Measurements from ENCODE around the gene SLC49A3.

The SLC49A3 gene

GRCh38 chr4:726235-726787 lies 37.4 kb upstream of the SLC49A3 start:
- peaks cover 44% of the 10 kb centered on the region for H3K79me2 ChIP-seq (ENCODE audit: insufficient read depth, low read length)
- H2AFZ ChIP-seq (ENCODE audit: low read depth, low read length, severe bottlenecking): no peak overlapping the region
- no peaks in the 10 kb centered on the region for H3K9me2 ChIP-seq (replicated peaks; ENCODE audit: insufficient read depth, low read length)
- H3F3A ChIP-seq (ENCODE audit: insufficient read depth): no peaks in the 10 kb centered on the region
- no peak overlapping the region for H3K9ac ChIP-seq (ENCODE audit: low read length)
- H3K4me2 ChIP-seq (ENCODE audit: low read depth, low read length, poor library complexity, severe bottlenecking): no peak overlapping the region
- TF ChIP-seq, protein P1, sequence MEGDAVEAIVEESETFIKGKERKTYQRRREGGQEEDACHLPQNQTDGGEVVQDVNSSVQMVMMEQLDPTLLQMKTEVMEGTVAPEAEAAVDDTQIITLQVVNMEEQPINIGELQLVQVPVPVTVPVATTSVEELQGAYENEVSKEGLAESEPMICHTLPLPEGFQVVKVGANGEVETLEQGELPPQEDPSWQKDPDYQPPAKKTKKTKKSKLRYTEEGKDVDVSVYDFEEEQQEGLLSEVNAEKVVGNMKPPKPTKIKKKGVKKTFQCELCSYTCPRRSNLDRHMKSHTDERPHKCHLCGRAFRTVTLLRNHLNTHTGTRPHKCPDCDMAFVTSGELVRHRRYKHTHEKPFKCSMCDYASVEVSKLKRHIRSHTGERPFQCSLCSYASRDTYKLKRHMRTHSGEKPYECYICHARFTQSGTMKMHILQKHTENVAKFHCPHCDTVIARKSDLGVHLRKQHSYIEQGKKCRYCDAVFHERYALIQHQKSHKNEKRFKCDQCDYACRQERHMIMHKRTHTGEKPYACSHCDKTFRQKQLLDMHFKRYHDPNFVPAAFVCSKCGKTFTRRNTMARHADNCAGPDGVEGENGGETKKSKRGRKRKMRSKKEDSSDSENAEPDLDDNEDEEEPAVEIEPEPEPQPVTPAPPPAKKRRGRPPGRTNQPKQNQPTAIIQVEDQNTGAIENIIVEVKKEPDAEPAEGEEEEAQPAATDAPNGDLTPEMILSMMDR (IDR thresholded peaks at IDR 0.05; ENCODE audit: insufficient read depth, low read length, poor library complexity, severe bottlenecking): no peak
- no peaks in the 10 kb centered on the region for H3K27me3 ChIP-seq (ENCODE audit: low read length)
- H3K9me3 ChIP-seq (ENCODE audit: insufficient read depth, low read length): no peaks in the 10 kb centered on the region
- H4K20me1 ChIP-seq (ENCODE audit: low read depth, low read length): no peaks in the 10 kb centered on the region; the same call in 1 of the 2 replicates
- H3K36me3 ChIP-seq (ENCODE audit: low read length): no peaks in the 10 kb centered on the region
- no peak overlapping the region for H3K27ac ChIP-seq (ENCODE audit: low read depth, low read length)
- H3K4me3 ChIP-seq (ENCODE audit: insufficient read depth, low read length, poor library complexity, severe bottlenecking): no peak overlapping the region

- Histone ChIP-seq H3K9me2 (replicated peaks; ENCODE audit: insufficient read depth, low read length) (no peaks in the 10 kb centered on the region), H3K9ac (ENCODE audit: low read length) (no peak overlapping the region), H3F3A (ENCODE audit: insufficient read depth) (no peaks in the 10 kb centered on the region), H3K79me2 (ENCODE audit: insufficient read depth, low read length) (peaks cover 51% of the 10 kb centered on the region), H3K9me3 (ENCODE audit: insufficient read depth, low read length) (no peaks in the 10 kb centered on the region), H4K20me1 (ENCODE audit: low read depth, low read length) (no peaks in the 10 kb centered on the region; the same call in 1 of the 2 replicates), H2AFZ (ENCODE audit: low read depth, low read length, severe bottlenecking) (no peak overlapping the region), H3K36me3 (ENCODE audit: low read length) (no peaks in the 10 kb centered on the region), H3K27ac (ENCODE audit: low read depth, low read length) (no peak overlapping the region), H3K27me3 (ENCODE audit: low read length) (no peaks in the 10 kb centered on the region), H3K4me3 (ENCODE audit: insufficient read depth, low read length, poor library complexity, severe bottlenecking) (no peak overlapping the region), H3K4me2 (ENCODE audit: low read depth, low read length, poor library complexity, severe bottlenecking) (no peak overlapping the region)
- TF ChIP-seq, protein P1 (IDR thresholded peaks at IDR 0.05; ENCODE audit: insufficient read depth, low read length, poor library complexity, severe bottlenecking): no peak
Measured at GRCh38 chr4:725391-726234, 36.7 kb upstream of the SLC49A3 start.

DNA sequence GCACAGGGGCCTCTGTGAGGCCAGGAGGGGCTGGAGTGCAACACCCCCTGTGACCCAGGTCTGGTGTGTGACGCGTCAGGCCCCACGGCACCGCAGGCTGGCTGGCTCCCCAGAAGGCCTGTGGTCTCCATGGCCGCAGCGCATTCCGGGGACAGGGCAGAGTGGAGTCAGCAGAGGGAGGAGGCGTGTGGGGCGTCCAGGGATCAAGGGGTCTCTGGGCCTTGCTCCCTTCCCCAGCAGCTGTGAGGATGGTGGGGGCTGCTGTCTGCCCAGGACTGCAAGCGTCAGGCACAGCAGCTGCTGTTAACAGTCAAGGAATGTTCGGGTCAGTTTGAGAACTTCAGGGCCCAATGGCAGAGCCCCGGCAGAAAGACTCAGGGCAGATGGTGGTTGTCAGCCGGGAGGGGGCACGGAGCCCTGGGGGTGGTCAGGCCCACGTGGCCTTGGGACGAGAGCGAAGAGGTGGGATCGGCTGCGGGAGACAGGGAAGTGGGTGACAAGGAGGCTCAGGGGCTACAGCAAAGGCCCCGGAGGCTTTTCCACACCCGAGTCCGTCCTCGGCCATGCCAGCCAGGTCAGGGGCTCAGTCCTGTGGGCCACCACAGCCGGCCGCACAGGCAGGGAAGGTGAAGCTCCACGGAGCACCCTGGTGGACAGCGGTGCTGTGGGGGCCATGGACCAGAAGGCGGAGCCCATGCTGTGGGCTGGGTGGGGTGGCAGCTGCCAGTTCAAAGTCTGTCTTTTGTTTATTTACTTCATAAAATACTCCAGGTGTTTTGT lies 35.0 kb upstream of the SLC49A3 start:
- Histone ChIP-seq H3K4me2 (ENCODE audit: low read depth, low read length, poor library complexity, severe bottlenecking) (no peak overlapping the region), H3K9me3 (ENCODE audit: insufficient read depth, low read length) (no peaks in the 10 kb centered on the region), H3K9ac (ENCODE audit: low read length) (no peak overlapping the region), H3K36me3 (ENCODE audit: low read length) (no peaks in the 10 kb centered on the region), H3F3A (ENCODE audit: insufficient read depth) (no peaks in the 10 kb centered on the region), H4K20me1 (ENCODE audit: low read depth, low read length) (no peaks in the 10 kb centered on the region; the same call in 1 of the 2 replicates), H3K27me3 (ENCODE audit: low read length) (no peaks in the 10 kb centered on the region), H3K79me2 (ENCODE audit: insufficient read depth, low read length) (peaks cover 67% of the 10 kb centered on the region), H3K9me2 (replicated peaks; ENCODE audit: insufficient read depth, low read length) (no peaks in the 10 kb centered on the region), H3K27ac (ENCODE audit: low read depth, low read length) (no peak overlapping the region), H2AFZ (ENCODE audit: low read depth, low read length, severe bottlenecking) (no peak overlapping the region), H3K4me3 (ENCODE audit: insufficient read depth, low read length, poor library complexity, severe bottlenecking) (no peak overlapping the region)
- TF ChIP-seq EZH2phosphoT487 (conservative IDR thresholded peaks at IDR 0.05; ENCODE audit: low read length): no peak
- TF ChIP-seq, protein P1 (IDR thresholded peaks at IDR 0.05; ENCODE audit: insufficient read depth, low read length, poor library complexity, severe bottlenecking): no peak
